Esophagus muscularis mucosa (tissue), 4 donors: ENCODE measurements around the gene BMP6.

Experiments used
- EP300 ChIP-seq: sonication (generic); formaldehyde crosslinking; IDR thresholded peaks from one replicate; pipeline ENCODE4 v1.6.1; 2017; ENCODE audit warnings: antibody characterized with exemption
- POLR2A ChIP-seq: fragments of 450-650 bp; IDR thresholded peaks from one replicate; pipeline ENCODE4 v1.6.1; 2017; ENCODE audit warnings: antibody characterized with exemption, moderate library complexity, mild to moderate bottlenecking, low read depth
- POLR2AphosphoS5 ChIP-seq, 2 donors: sonication (generic); formaldehyde crosslinking; IDR thresholded peaks; one replicate each; pipeline ENCODE4 v1.6.1; 2017; ENCODE audit warnings: antibody characterized with exemption in 2 of 2
- TF ChIP-seq, protein P1 (sequence below), 3 experiments: fragments of 200-600 bp in 2 of 3; fragments of 450-650 bp in 1 of 3; sonication (generic) in 2 of 3; IDR thresholded peaks; one replicate each; pipeline ENCODE4 v1.5.1; 2017 to 2019; ENCODE audit warnings: antibody characterized with exemption in 3 of 3, mild to moderate bottlenecking in 2 of 3, moderate library complexity in 1 of 3

DNA sequence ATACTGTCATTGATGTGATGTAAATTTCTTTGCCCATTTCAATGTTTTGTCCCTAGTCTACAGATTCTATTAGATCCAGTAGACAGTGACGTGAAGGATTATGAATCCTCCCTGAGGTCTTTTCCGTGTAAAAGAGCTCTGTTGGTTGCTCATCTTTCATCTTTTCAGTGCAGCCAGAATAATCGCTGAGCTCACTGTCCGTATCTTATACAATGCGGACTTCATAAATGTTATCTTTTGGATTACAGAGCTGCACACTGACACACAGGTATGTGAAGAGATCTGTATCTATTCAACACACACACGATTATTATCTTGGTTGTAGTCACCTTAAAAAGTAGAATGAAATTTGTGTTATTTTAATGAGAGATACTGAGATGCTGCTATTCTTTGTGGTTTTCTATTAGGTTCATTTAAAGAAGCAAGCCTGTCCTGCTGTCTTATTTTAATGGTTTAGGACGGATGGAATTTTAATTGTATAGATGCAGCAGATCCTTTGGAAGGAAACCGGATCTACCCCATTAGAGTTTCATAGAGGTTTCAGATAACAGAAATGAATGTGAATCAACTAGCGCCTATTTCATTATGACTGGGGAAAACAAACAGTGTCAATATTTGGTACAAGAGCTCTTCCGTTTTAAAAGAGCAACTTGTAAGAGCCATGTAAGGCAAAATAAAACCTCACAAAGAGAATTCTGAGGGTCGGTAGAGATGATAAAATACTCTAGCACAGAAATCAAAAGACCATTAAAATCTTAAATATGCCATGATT, 79.4 kb downstream of the BMP6 start:
- TF ChIP-seq POLR2A: no peak
- TF ChIP-seq, protein P1, sequence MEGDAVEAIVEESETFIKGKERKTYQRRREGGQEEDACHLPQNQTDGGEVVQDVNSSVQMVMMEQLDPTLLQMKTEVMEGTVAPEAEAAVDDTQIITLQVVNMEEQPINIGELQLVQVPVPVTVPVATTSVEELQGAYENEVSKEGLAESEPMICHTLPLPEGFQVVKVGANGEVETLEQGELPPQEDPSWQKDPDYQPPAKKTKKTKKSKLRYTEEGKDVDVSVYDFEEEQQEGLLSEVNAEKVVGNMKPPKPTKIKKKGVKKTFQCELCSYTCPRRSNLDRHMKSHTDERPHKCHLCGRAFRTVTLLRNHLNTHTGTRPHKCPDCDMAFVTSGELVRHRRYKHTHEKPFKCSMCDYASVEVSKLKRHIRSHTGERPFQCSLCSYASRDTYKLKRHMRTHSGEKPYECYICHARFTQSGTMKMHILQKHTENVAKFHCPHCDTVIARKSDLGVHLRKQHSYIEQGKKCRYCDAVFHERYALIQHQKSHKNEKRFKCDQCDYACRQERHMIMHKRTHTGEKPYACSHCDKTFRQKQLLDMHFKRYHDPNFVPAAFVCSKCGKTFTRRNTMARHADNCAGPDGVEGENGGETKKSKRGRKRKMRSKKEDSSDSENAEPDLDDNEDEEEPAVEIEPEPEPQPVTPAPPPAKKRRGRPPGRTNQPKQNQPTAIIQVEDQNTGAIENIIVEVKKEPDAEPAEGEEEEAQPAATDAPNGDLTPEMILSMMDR (IDR thresholded peaks at IDR 0.05): no peak
- no peak for TF ChIP-seq EP300
- no peak for TF ChIP-seq POLR2AphosphoS5 (IDR thresholded peaks at IDR 0.05)
